GDM1 (cell line): Measurements from ENCODE around the gene DCAF10.
"Not testable (repeated sequence)": the region's sequence is repeated elsewhere in the genome, so short reads cannot be mapped to it uniquely, and the experiment has no call there.

Experiments used
- DNase-seq: peaks from one replicate; lab custom pipeline; 2025; lab: John Stamatoyannopoulos, UW

Gene DCAF10

GRCh38 chr9:37792122-37792521, 8.5 kb upstream of the DCAF10 start:
- DNase-seq, result no peak

- DNase-seq, result no peak
Measured at GRCh38 chr9:37796232-37796631, 4.4 kb upstream of the DCAF10 start.

GRCh38 chr9:37798677-37799076, 1.9 kb upstream of the DCAF10 start:
- no peak for DNase-seq

GRCh38 chr9:37801287-37801850, 772 bp downstream of the DCAF10 start:
- no peak for DNase-seq

GRCh38 chr9:37801959-37802711, 1.5 kb downstream of the DCAF10 start:
- no peak for DNase-seq

- no peak for DNase-seq
Measured at GRCh38 chr9:37806271-37806670, 5.7 kb downstream of the DCAF10 start.

GRCh38 chr9:37809676-37810075, 9.1 kb downstream of the DCAF10 start:
- not testable (repeated sequence) for DNase-seq

GRCh38 chr9:37811906-37812476, 11.4 kb downstream of the DCAF10 start:
- DNase-seq, result no peak

GRCh38 chr9:37812773-37813379, 12.3 kb downstream of the DCAF10 start:
- DNase-seq, result no peak

GRCh38 chr9:37818849-37819248, 18.3 kb downstream of the DCAF10 start:
- DNase-seq, result no peak

GRCh38 chr9:37820142-37820541, 19.5 kb downstream of the DCAF10 start:
- DNase-seq, result no peak

- not testable (repeated sequence) for DNase-seq
Measured at GRCh38 chr9:37825174-37825573, 24.6 kb downstream of the DCAF10 start.

GRCh38 chr9:37827483-37828165, 27.0 kb downstream of the DCAF10 start:
- no peak for DNase-seq

GRCh38 chr9:37835821-37836220, 35.2 kb downstream of the DCAF10 start:
- DNase-seq, result no peak

GRCh38 chr9:37836386-37836785, 35.8 kb downstream of the DCAF10 start:
- no peak for DNase-seq

- no peak for DNase-seq
Measured at GRCh38 chr9:37839496-37840461, 39.2 kb downstream of the DCAF10 start.

GRCh38 chr9:37840560-37841194, 40.1 kb downstream of the DCAF10 start:
- DNase-seq, result no peak

GRCh38 chr9:37852222-37852621, 51.6 kb downstream of the DCAF10 start:
- DNase-seq, result no peak

GRCh38 chr9:37856551-37856950, 56.0 kb downstream of the DCAF10 start:
- no peak for DNase-seq

GRCh38 chr9:37859043-37859442, 58.4 kb downstream of the DCAF10 start:
- no peak for DNase-seq

- no peak for DNase-seq
Measured at GRCh38 chr9:37862530-37862929, 61.9 kb downstream of the DCAF10 start.
